HepG2 (cell line): Measurements from ENCODE around the gene ZNF512B. TPM values are rescaled to one million over a fixed set of nuclear protein-coding genes. Genes with fewer than 3 reads are reported as not detected.

Source experiments
- ATAC-seq: fragments of 200-7000 bp; cut with Tn5 transposase; 3 replicates; pipeline ENCODE4 v1.9.1; 2020; ENCODE audit warnings: mild to moderate bottlenecking, moderate library complexity
- BruUV-seq: library from RNA; stranded (reverse); fragments of 400-500 nt; replicated peaks from 2 replicates; lab custom pipeline; 2021; lab: Mats Ljungman, UMichigan
- CTCF ChIA-PET: fragments of 300-600 bp; formaldehyde crosslinking; extraction: SDS; loops from one replicate; lab custom pipeline; 2021; ENCODE audit warnings: low total read pairs, inconsistent platforms, low intra/inter-chr PET ratio; lab: Yijun Ruan, JAX
- POLR2A ChIA-PET: fragments of 350-600 bp; sonication (Branson Sonifier 250); formaldehyde crosslinking; loops from one replicate; lab custom pipeline; 2020; ENCODE audit warnings: antibody characterized with exemption, inconsistent platforms; lab: Yijun Ruan, JAX
- DNase-seq: peaks from one replicate; pipeline ENCODE4 v3.0.0-alpha.2; 2015; ENCODE audit warnings: low spot score
- FAIRE-seq: peaks from 3 replicates; lab custom pipeline; 2011; peaks lifted over from hg19 to GRCh38; lab: Jason Lieb, UNC
- H2AFZ ChIP-seq: one replicate; pipeline ENCODE4 v1.6.1; 2011; ENCODE audit warnings: low read length, inconsistent platforms
- H3K27ac ChIP-seq: fragments of 300-600 bp; 3 replicates; pipeline ENCODE4 v1.8.0; 2011; ENCODE audit warnings: mixed run types, mild to moderate bottlenecking, mixed read lengths, low read length, inconsistent platforms; ENCODE audit not compliant: insufficient read depth; ENCODE audit errors: extremely low read length
- H3K27me3 ChIP-seq, 2 experiments: fragments of 200-600 bp in 1 of 2; 2 replicates in 1 of 2; 3 replicates in 1 of 2; pipeline versions ENCODE4 v1.6.0 to v1.8.0; 2011; ENCODE audit warnings: low read length in 2 of 2, mild to moderate bottlenecking in 2 of 2, moderate library complexity in 2 of 2, inconsistent platforms in 1 of 2; ENCODE audit not compliant: insufficient read depth in 2 of 2, control insufficient read depth in 1 of 2
- H3K36me3 ChIP-seq, 2 experiments: fragments of 200-600 bp in 1 of 2; replicated peaks in 1 of 2; 2 replicates in 1 of 2; 3 replicates in 1 of 2; pipeline versions ENCODE4 v1.5.1 to v1.8.0; 2011; ENCODE audit warnings: low read length in 2 of 2, inconsistent platforms in 1 of 2; ENCODE audit not compliant: insufficient read depth in 2 of 2, control insufficient read depth in 1 of 2
- H3K4me1 ChIP-seq: 2 replicates; pipeline ENCODE4 v1.5.1; 2012; ENCODE audit warnings: low read length, inconsistent platforms; ENCODE audit not compliant: insufficient read depth
- H3K4me2 ChIP-seq: 2 replicates; pipeline ENCODE4 v1.6.0; 2011; ENCODE audit warnings: low read depth, low read length, inconsistent platforms
- H3K4me3 ChIP-seq, 3 experiments: fragments of 200-600 bp in 1 of 3; sonication (generic), shearing (Covaris generic) in 1 of 3; replicated peaks in 1 of 3; 2 replicates each; pipeline ENCODE4 v1.5.1; 2011 to 2016; ENCODE audit warnings: low read length in 3 of 3, inconsistent platforms in 2 of 3, low read depth in 2 of 3, mild to moderate bottlenecking in 2 of 3, control low read depth in 1 of 3, mixed read lengths in 1 of 3; ENCODE audit not compliant: insufficient read depth in 1 of 3
- H3K79me2 ChIP-seq: one replicate; pipeline ENCODE4 v1.6.1; 2011; ENCODE audit warnings: low read length, inconsistent platforms; ENCODE audit not compliant: insufficient read depth
- H3K9ac ChIP-seq: 2 replicates; pipeline ENCODE4 v1.6.0; 2011; ENCODE audit warnings: mild to moderate bottlenecking, low read depth, low read length, inconsistent platforms; ENCODE audit not compliant: insufficient read depth
- H3K9me3 ChIP-seq: 2 replicates; pipeline ENCODE4 v1.5.1; 2012; ENCODE audit warnings: mild to moderate bottlenecking, low read length
- H4K20me1 ChIP-seq: 2 replicates; pipeline ENCODE4 v1.6.0; 2011; ENCODE audit warnings: inconsistent platforms, mild to moderate bottlenecking, low read length, moderate library complexity; ENCODE audit not compliant: insufficient read depth
- CEBPB ChIP-seq: IDR thresholded peaks from 2 replicates; pipeline ENCODE4 v1.6.1; 2011; ENCODE audit warnings: low read depth, low read length, improper control_type of control experiment, borderline replicate concordance
- KLF13 ChIP-seq: sonication (generic); formaldehyde crosslinking; IDR thresholded peaks from 2 replicates; pipeline ENCODE4 v1.4.0; 2020; ENCODE audit warnings: mild to moderate bottlenecking, missing genetic modification reagents
- ZNF274 ChIP-seq: sonication (generic); formaldehyde crosslinking; IDR thresholded peaks from 2 replicates; pipeline ENCODE4 v1.5.1; 2020; ENCODE audit warnings: mild to moderate bottlenecking, missing genetic modification reagents
- ZNF773 ChIP-seq: sonication (generic); formaldehyde crosslinking; IDR thresholded peaks from 2 replicates; pipeline ENCODE4 v1.4.0; 2020; ENCODE audit warnings: missing genetic modification reagents, borderline replicate concordance
- WGBS: methylation state at CpG from one replicate; pipeline ENCODE4 v1.1.6; 2017; ENCODE audit warnings: low lambda C conversion rate; 5-methylcytosine and 5-hydroxymethylcytosine counted together
- in situ Hi-C: cut with HindIII; loops from 2 replicates; pipeline ENCODE4 v1.10.0; 2017; ENCODE audit warnings: low pct_unique_long_range_greater_than_20kb; ENCODE audit not compliant: extremely low pct_ligation_motif_present
- intact Hi-C: fragments of 100-400 bp; cut with micrococcal nuclease; formaldehyde crosslinking; loops from one replicate; pipeline ENCODE4 v1.10.0; 2022; ENCODE audit not compliant: unreplicated experiment
- polyA plus RNA-seq, 8 experiments: library from polyadenylated mRNA; depleted of rRNA in 3 of 8; stranded (reverse) in 7 of 8; unstranded in 1 of 8; fragments of >200 nt; fragmentation: Illumina TruSeq in 4 of 8; extraction: Trizol in 4 of 8; gene quantifications; 2 replicates each; pipeline versions ENCODE4 v1.2.1 to v1.2.3, GENCODE V29; 2011 to 2016; ENCODE audit warnings: low read depth in 4 of 8, missing spikeins in 1 of 8, mixed read lengths in 1 of 8; ENCODE audit not compliant: insufficient read depth in 1 of 8
- total RNA-seq, 5 experiments: library from RNA; depleted of rRNA; stranded (reverse); fragments of >200 nt; fragmentation: Illumina TruSeq; extraction: Trizol; gene quantifications; 2 replicates each; pipeline ENCODE4 v1.2.3, GENCODE V29; 2016; ENCODE audit warnings: low read depth in 1 of 5

Gene ZNF512B
- total and polyA plus RNA-seq, 2 of the 13 experiments (the other 11 are each of a cell fraction or from before 2014, with no cell fraction given) = 11.5 to 30.6 TPM

GRCh38 chr20:64006490-64006889 lies 36.8 kb upstream of the ZNF512B start:
- H3K4me2 ChIP-seq = no peak overlapping the region
- DNase-seq = no peak
- no peak overlapping the region for H3K27ac ChIP-seq
- no peaks in the 10 kb centered on the region for H4K20me1 ChIP-seq
- 96% methylated on average over 10 of the region's 10 CpGs for WGBS
- ATAC-seq = no peak
- H3K4me3 ChIP-seq = no peak overlapping the region
- TF ChIP-seq ZNF274 (CRISPR knock-in tag) (0 out of 2 replicates have a peak, but pooled peaks have one; percentile 43), ZNF773 (CRISPR knock-in tag) (no peak)
- no peak for FAIRE-seq
- H2AFZ ChIP-seq = no peak overlapping the region
- no peaks in the 10 kb centered on the region for H3K27me3 ChIP-seq
- intact Hi-C loops (no loop called here), in situ Hi-C loops (no loop called here)
- BruUV-seq = no TSS peak
- H3K9ac ChIP-seq = no peak overlapping the region
- H3K4me1 ChIP-seq = no peaks in the 10 kb centered on the region
- H3K79me2 ChIP-seq = peaks cover 9% of the 10 kb centered on the region
- H3K9me3 ChIP-seq = no peaks in the 10 kb centered on the region
- ChIA-PET CTCF (no interaction called here), POLR2A (interaction anchor here (1.2 to 2.0 kb wide), 3 partner anchors 10 to 26 kb away, joined by 3 to 12 read pairs (median 7); partner anchors contain the start of gene PRPF6)
- peaks cover 54 to 84% of the 10 kb centered on the region in 2 experiments for H3K36me3 ChIP-seq

DNA sequence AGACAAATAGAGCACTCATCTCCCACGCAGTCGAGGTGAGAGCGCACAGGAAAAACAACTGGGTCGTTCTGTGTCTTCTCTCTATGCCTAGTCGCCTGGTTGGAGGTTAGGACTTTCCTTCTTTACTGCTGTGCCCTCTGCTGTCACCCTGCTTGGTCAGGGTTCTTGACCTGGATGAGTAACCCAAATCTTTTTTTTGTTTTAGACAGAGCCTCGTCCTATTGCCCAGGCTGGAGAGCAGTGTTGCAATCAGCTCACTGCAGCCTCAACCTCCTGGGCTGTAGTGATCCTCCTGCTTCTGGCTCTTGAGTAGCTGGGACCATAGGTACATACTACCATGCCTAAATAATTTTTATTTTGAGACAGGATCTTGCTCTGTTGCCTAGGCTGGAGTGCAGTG lies 35.7 kb upstream of the ZNF512B start:
- WGBS = 96% methylated on average over 6 of the region's 6 CpGs
- intact Hi-C loops (no loop called here), in situ Hi-C loops (no loop called here)
- no TSS peak for BruUV-seq
- H3K27me3 ChIP-seq = no peaks in the 10 kb centered on the region
- no peak overlapping the region for H3K9ac ChIP-seq
- H4K20me1 ChIP-seq = no peaks in the 10 kb centered on the region
- POLR2A ChIA-PET = no interaction called here
- TF ChIP-seq KLF13 (CRISPR knock-in tag) (no peak), CEBPB (0 out of 2 replicates have a peak, but pooled peaks have one; percentile 19)
- DNase-seq (no peak), ATAC-seq (no peak), FAIRE-seq (no peak)
- peaks cover 9% of the 10 kb centered on the region for H3K79me2 ChIP-seq
- H3K4me3 ChIP-seq = no peak overlapping the region
- H3K27ac ChIP-seq = no peak overlapping the region
- no peaks in the 10 kb centered on the region for H3K9me3 ChIP-seq
- CTCF ChIA-PET = no interaction called here
- peaks cover 53 to 82% of the 10 kb centered on the region in 2 experiments for H3K36me3 ChIP-seq
- H3K4me1 ChIP-seq = no peaks in the 10 kb centered on the region
- H2AFZ ChIP-seq = no peak overlapping the region
- no peak overlapping the region for H3K4me2 ChIP-seq
